Mesothelial cell of epicardium (in vitro differentiated cells): ENCODE results near the gene FOXF2. TPM values are rescaled to one million over a fixed set of nuclear protein-coding genes. Genes with fewer than 3 reads are reported as not detected.

ENCODE experiments used
- DNase-seq, 2 experiments: peaks; one replicate each; pipeline ENCODE4 v3.0.0; 2021; ENCODE audit warnings: low spot score in 2 of 2; ENCODE audit not compliant: unreplicated experiment in 2 of 2
- H3K27ac Mint-ChIP-seq: 2 replicates; pipeline ENCODE4 v1.8.0; 2021; ENCODE audit warnings: mixed read lengths
- H3K27me3 Mint-ChIP-seq: 2 replicates; pipeline ENCODE4 v1.8.0; 2021; ENCODE audit warnings: low read depth, mixed read lengths
- H3K36me3 Mint-ChIP-seq: 2 replicates; pipeline ENCODE4 v1.8.0; 2021; ENCODE audit warnings: mixed read lengths
- H3K4me1 Mint-ChIP-seq: 2 replicates; pipeline ENCODE4 v1.8.0; 2021; ENCODE audit warnings: mixed read lengths
- H3K4me3 Mint-ChIP-seq: 2 replicates; pipeline ENCODE4 v1.8.0; 2021; ENCODE audit warnings: mild to moderate bottlenecking, moderate library complexity, mixed read lengths
- H3K9me3 Mint-ChIP-seq: 2 replicates; pipeline ENCODE4 v1.8.0; 2021; ENCODE audit warnings: mixed read lengths
- CTCF ChIP-seq: fragments of 200-600 bp; sonication (generic); IDR thresholded peaks from one replicate; pipeline ENCODE4 v1.5.0; 2021; ENCODE audit warnings: antibody characterized with exemption; ENCODE audit not compliant: unreplicated experiment
- total RNA-seq: library from RNA; stranded (reverse); gene quantifications from 3 replicates; pipeline ENCODE4 v1.2.1, GENCODE V29; 2021

FOXF2 gene
- total RNA-seq, 1 donor from 2014 or later = 0.13 TPM

DNA sequence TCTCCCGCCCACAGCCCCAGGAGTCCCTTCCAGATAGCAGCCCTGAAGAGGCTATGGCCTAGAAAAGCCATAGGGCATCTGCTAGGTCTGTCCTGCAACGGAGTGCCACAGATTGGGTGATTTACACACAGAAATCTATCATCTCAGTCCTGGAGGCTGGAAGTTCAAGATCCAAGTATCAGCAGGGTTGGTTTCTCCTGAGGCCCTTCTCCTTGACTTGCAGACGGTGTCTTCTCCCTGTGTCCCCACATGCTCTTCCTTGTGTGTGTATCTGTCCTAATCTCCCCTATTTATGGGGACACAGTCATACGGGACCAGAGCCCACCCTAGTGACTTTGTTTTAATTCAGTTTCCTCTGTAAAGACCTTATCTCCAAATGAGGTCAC lies 15.3 kb downstream of the FOXF2 start:
- H3K9me3 Mint-ChIP-seq = no peaks in the 10 kb centered on the region
- H3K27me3 Mint-ChIP-seq = peaks cover 38% of the 10 kb centered on the region
- H3K36me3 Mint-ChIP-seq = no peaks in the 10 kb centered on the region
- no peak overlapping the region for H3K4me3 Mint-ChIP-seq
- peaks cover 3% of the 10 kb centered on the region for H3K4me1 Mint-ChIP-seq
- no peak for DNase-seq
- TF ChIP-seq CTCF = no peak
- H3K27ac Mint-ChIP-seq = no peak overlapping the region

GRCh38 chr6:1405221-1405620 lies 15.8 kb downstream of the FOXF2 start:
- DNase-seq = no peak
- Mint-ChIP-seq H3K36me3 (no peaks in the 10 kb centered on the region), H3K27ac (no peak overlapping the region), H3K9me3 (no peaks in the 10 kb centered on the region), H3K4me3 (no peak overlapping the region), H3K4me1 (peaks cover 7% of the 10 kb centered on the region), H3K27me3 (peaks cover 38% of the 10 kb centered on the region)
- no peak for TF ChIP-seq CTCF

DNA sequence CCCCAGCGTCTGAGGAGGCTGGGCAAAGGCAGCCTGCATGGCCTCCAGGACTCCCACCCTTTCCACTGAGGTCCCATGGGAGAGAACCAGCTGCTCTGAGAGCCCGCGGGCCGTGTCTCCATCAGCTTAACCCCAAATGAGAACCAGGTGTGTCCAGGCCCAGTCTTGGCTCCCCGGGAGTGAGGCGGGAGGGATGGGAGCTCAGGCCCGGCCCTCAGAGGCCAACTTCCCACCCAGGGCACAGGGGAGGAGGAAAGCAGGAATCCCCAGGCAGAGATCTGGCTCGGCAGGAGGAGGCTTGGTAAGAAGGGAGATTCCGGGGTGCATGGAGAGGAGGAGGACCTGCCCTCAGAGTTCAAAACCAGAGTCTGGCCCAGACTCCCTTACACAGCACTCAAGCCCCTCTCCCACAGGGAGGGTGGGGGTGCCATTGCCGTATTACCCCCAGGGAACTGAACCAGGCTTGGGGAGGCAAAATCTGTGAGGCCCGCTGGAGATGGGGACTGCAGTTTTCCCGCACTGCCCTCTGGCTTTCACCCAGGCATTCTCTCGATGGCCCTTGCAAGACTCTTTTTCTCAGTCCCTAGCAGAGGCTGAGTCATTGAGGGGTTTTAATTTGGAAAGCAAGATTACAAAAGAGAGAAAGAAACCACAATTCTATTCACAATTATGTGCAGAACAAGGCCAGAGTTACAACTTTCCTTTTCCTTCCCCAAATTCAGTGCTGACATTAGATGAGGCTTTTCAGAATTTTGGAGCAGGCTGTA lies 17.1 kb downstream of the FOXF2 start:
- Mint-ChIP-seq H3K36me3 (no peaks in the 10 kb centered on the region), H3K9me3 (no peaks in the 10 kb centered on the region), H3K4me1 (peaks cover 7% of the 10 kb centered on the region), H3K4me3 (no peak overlapping the region), H3K27ac (no peak overlapping the region), H3K27me3 (peaks cover 37% of the 10 kb centered on the region)
- TF ChIP-seq CTCF = no peak
- DNase-seq = no peak

GRCh38 chr6:1407499-1407990 lies 18.2 kb downstream of the FOXF2 start:
- H3K4me3 Mint-ChIP-seq = no peak overlapping the region
- H3K27ac Mint-ChIP-seq = no peak overlapping the region
- peaks cover 37% of the 10 kb centered on the region for H3K27me3 Mint-ChIP-seq

DNA sequence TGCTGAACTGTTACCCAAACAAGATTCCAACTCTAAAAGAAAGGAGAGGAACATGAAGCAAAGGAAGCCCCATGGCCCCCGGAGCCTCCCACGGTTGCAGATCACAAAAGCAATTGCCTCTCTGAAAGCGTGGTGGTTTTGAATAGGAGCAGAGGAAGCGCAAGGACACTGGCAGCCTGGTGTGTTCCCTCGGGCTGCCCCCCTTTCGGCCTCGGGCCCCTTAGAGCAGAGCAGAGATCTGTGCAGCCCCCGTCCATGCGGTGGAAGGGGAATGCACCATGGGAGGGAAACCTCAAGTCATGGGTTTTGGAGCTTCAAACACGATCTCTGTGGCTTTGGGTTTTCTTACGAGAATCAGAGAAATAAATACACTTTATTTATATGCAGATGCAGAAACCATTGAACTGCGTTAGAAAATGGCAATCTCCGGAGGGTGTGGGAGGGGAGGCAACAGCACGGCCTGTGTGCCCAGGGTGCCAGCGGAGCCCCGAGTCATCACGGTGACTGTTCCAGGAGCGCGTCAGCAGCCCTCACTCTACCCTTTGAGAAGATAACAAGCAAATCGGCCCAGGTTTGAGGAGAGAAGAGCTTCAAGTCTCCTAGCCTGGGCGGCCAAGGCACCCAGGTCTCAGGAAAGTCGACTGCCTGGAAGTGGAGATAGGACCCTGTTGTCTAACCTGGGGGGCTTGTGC lies 20.5 kb downstream of the FOXF2 start:
- peaks cover 53% of the 10 kb centered on the region for H3K27me3 Mint-ChIP-seq
- no peak overlapping the region for H3K27ac Mint-ChIP-seq
- H3K4me3 Mint-ChIP-seq = no peak overlapping the region
- H3K36me3 Mint-ChIP-seq = no peaks in the 10 kb centered on the region
- H3K4me1 Mint-ChIP-seq = peaks cover 7% of the 10 kb centered on the region
- H3K9me3 Mint-ChIP-seq = no peaks in the 10 kb centered on the region
- DNase-seq = no peak
- TF ChIP-seq CTCF = no peak

More at GRCh38 chr6:1407499-1407990, 18.2 kb downstream of the FOXF2 start:
- Mint-ChIP-seq H3K9me3 (no peaks in the 10 kb centered on the region), H3K4me1 (peaks cover 7% of the 10 kb centered on the region), H3K36me3 (no peaks in the 10 kb centered on the region)
- DNase-seq = peak in 1 of 2 experiments; percentile 33
- no peak for TF ChIP-seq CTCF
